Calu3 (cell line): ENCODE results near the gene METAP1D. TPM values are rescaled to one million over a fixed set of nuclear protein-coding genes. Genes with fewer than 3 reads are reported as not detected.
"Not testable (repeated sequence)": the region's sequence is repeated elsewhere in the genome, so short reads cannot be mapped to it uniquely, and the experiment has no call there.

Source experiments
- BruUV-seq: library from RNA; stranded (reverse); fragments of 400-500 nt; replicated peaks from 2 replicates; lab custom pipeline; 2021; lab: Mats Ljungman, UMichigan
- CTCF ChIA-PET: fragments of 300-600 bp; sonication (Branson Sonifier 250); formaldehyde crosslinking; loops from one replicate; lab custom pipeline; 2022; ENCODE audit warnings: antibody characterized with exemption; lab: Charles Lee
- DNase-seq: peaks from one replicate; pipeline ENCODE4 v3.0.0; 2022
- H3K27ac Mint-ChIP-seq: one replicate; pipeline ENCODE4 v1.8.0; 2022; ENCODE audit warnings: mixed read lengths; ENCODE audit not compliant: unreplicated experiment
- H3K27me3 Mint-ChIP-seq: one replicate; pipeline ENCODE4 v1.8.0; 2022; ENCODE audit warnings: mixed read lengths; ENCODE audit not compliant: unreplicated experiment
- H3K36me3 Mint-ChIP-seq: one replicate; pipeline ENCODE4 v1.8.0; 2022; ENCODE audit warnings: mild to moderate bottlenecking, moderate library complexity, mixed read lengths; ENCODE audit not compliant: insufficient read depth, unreplicated experiment
- H3K4me1 Mint-ChIP-seq: one replicate; pipeline ENCODE4 v1.8.0; 2022; ENCODE audit warnings: mild to moderate bottlenecking, low read depth, mixed read lengths; ENCODE audit not compliant: unreplicated experiment
- H3K4me3 Mint-ChIP-seq: one replicate; pipeline ENCODE4 v1.8.0; 2022; ENCODE audit warnings: mild to moderate bottlenecking, low read depth, moderate library complexity, mixed read lengths; ENCODE audit not compliant: unreplicated experiment
- H3K9me3 Mint-ChIP-seq: one replicate; pipeline ENCODE4 v1.8.0; 2022; ENCODE audit warnings: low read depth, mixed read lengths; ENCODE audit not compliant: unreplicated experiment
- CTCF ChIP-seq: fragments of 200-600 bp; IDR thresholded peaks from one replicate; pipeline ENCODE4 v1.8.0; 2022; ENCODE audit warnings: antibody characterized with exemption; ENCODE audit not compliant: unreplicated experiment
- intact Hi-C: fragments of 100-400 bp; cut with micrococcal nuclease; formaldehyde crosslinking; loops from one replicate; pipeline ENCODE4 v1.10.0; 2022; ENCODE audit not compliant: unreplicated experiment
- total RNA-seq: library from RNA; stranded (reverse); gene quantifications from 2 replicates; pipeline ENCODE4 v1.2.3, GENCODE V29; 2022

Gene METAP1D
- total RNA-seq, 1 experiment from 2014 or later = 11.0 TPM

- Mint-ChIP-seq H3K27me3 (no peaks in the 10 kb centered on the region), H3K36me3 (no peaks in the 10 kb centered on the region), H3K4me1 (no peaks in the 10 kb centered on the region), H3K4me3 (no peak overlapping the region), H3K27ac (no peak overlapping the region), H3K9me3 (no peaks in the 10 kb centered on the region)
- DNase-seq = no peak
- TF ChIP-seq CTCF = no peak
- BruUV-seq = no TSS peak
- intact Hi-C loops = no loop called here
- CTCF ChIA-PET = no interaction called here
Measured at GRCh38 chr2:172052000-172052983, 52.5 kb downstream of the METAP1D start.

- no TSS peak for BruUV-seq
Measured at GRCh38 chr2:172053486-172053885, 53.7 kb downstream of the METAP1D start.

GRCh38 chr2:172056293-172056692, 56.5 kb downstream of the METAP1D start:
- Mint-ChIP-seq H3K27me3 (no peaks in the 10 kb centered on the region), H3K9me3 (no peaks in the 10 kb centered on the region), H3K27ac (no peak overlapping the region), H3K4me1 (no peaks in the 10 kb centered on the region), H3K36me3 (no peaks in the 10 kb centered on the region), H3K4me3 (no peak overlapping the region)
- no peak for TF ChIP-seq CTCF
- CTCF ChIA-PET = interaction anchor here (0.7 to 1.1 kb wide), 2 partner anchors 15 to 89 kb away, joined by 3 read pairs; no protein-coding TSS in a partner anchor
- no peak for DNase-seq
- no TSS peak for BruUV-seq
- intact Hi-C loops = no loop called here

More at GRCh38 chr2:172053486-172053885, 53.7 kb downstream of the METAP1D start:
- DNase-seq = no peak
- Mint-ChIP-seq H3K27me3 (no peaks in the 10 kb centered on the region), H3K36me3 (no peaks in the 10 kb centered on the region), H3K9me3 (no peaks in the 10 kb centered on the region), H3K4me1 (no peaks in the 10 kb centered on the region), H3K4me3 (no peak overlapping the region), H3K27ac (no peak overlapping the region)
- CTCF ChIA-PET = no interaction called here
- intact Hi-C loops = no loop called here
- no peak for TF ChIP-seq CTCF

GRCh38 chr2:172058660-172059059, 58.9 kb downstream of the METAP1D start:
- CTCF ChIA-PET = no interaction called here
- no peak for TF ChIP-seq CTCF
- H3K27me3 Mint-ChIP-seq = no peaks in the 10 kb centered on the region
- DNase-seq = no peak
- H3K4me1 Mint-ChIP-seq = no peaks in the 10 kb centered on the region
- no TSS peak for BruUV-seq
- H3K27ac Mint-ChIP-seq = no peak overlapping the region
- intact Hi-C loops = no loop called here
- no peaks in the 10 kb centered on the region for H3K9me3 Mint-ChIP-seq
- no peaks in the 10 kb centered on the region for H3K36me3 Mint-ChIP-seq
- H3K4me3 Mint-ChIP-seq = no peak overlapping the region

GRCh38 chr2:172060118-172060517, 60.4 kb downstream of the METAP1D start:
- DNase-seq, intact Hi-C loops, H3K4me3 Mint-ChIP-seq, H3K4me1 Mint-ChIP-seq, H3K36me3 Mint-ChIP-seq, H3K9me3 Mint-ChIP-seq, BruUV-seq, H3K27me3 Mint-ChIP-seq, H3K27ac Mint-ChIP-seq: not testable (repeated sequence)
- CTCF ChIA-PET = interaction anchor here (0.7 kb wide), 1 partner anchor 517 kb away, joined by 3 read pairs; no protein-coding TSS in a partner anchor
